H1 (cell line): ENCODE measurements around the gene PTF1A. TPM values are rescaled to one million over a fixed set of nuclear protein-coding genes. Genes with fewer than 3 reads are reported as not detected.
A peak's percentile ranks its signal among the peaks of the same experiment; 100 is the strongest.

Experiments used
- BCL11A ChIP-seq, 2 experiments: IDR thresholded peaks; one replicate each; pipeline ENCODE4 v1.6.1; 2011; ENCODE audit warnings: low read depth in 2 of 2, low read length in 2 of 2, mild to moderate bottlenecking in 2 of 2
- CREB1 ChIP-seq: IDR thresholded peaks from 2 replicates; pipeline ENCODE4 v1.6.1; 2012; ENCODE audit warnings: inconsistent platforms
- PHF8 ChIP-seq: fragments of 200-600 bp; sonication (generic); conservative IDR thresholded peaks from 2 replicates; pipeline ENCODE4 v1.7.1; 2012; ENCODE audit warnings: low read depth, mild to moderate bottlenecking, inconsistent platforms, low read length, moderate library complexity
- POLR2A ChIP-seq, 2 experiments: IDR thresholded peaks; 1 replicate in 1 of 2; 2 replicates in 1 of 2; pipeline ENCODE4 v1.6.1; 2011; ENCODE audit warnings: low read depth in 2 of 2, low read length in 2 of 2, mild to moderate bottlenecking in 2 of 2; ENCODE audit errors: control extremely low read depth in 1 of 2
- RAD21 ChIP-seq, 2 experiments: IDR thresholded peaks in 1 of 2; conservative IDR thresholded peaks in 1 of 2; 2 replicates each; pipeline ENCODE4 v1.6.1; 2011; ENCODE audit warnings: low read depth in 2 of 2, low read length in 2 of 2, improper control_type of control experiment in 1 of 2, inconsistent platforms in 1 of 2, mild to moderate bottlenecking in 1 of 2, moderate library complexity in 1 of 2
- RBBP5 ChIP-seq: IDR thresholded peaks from 2 replicates; pipeline ENCODE4 v1.7.1; 2012; ENCODE audit warnings: low read depth, mild to moderate bottlenecking, inconsistent platforms, low read length, moderate library complexity, borderline replicate concordance
- RFX5 ChIP-seq: IDR thresholded peaks from 2 replicates; pipeline ENCODE4 v1.6.1; 2011; ENCODE audit warnings: low read depth, low read length, improper control_type of control experiment, borderline replicate concordance
- SIN3A ChIP-seq, 2 experiments: IDR thresholded peaks in 1 of 2; conservative IDR thresholded peaks in 1 of 2; 2 replicates each; pipeline ENCODE4 v1.6.1; 2011 to 2012; ENCODE audit warnings: low read length in 2 of 2, improper control_type of control experiment in 1 of 2, low read depth in 1 of 2, mild to moderate bottlenecking in 1 of 2
- SP1 ChIP-seq: IDR thresholded peaks from 2 replicates; pipeline ENCODE4 v1.6.1; 2011; ENCODE audit warnings: low read depth, low read length
- SRF ChIP-seq: IDR thresholded peaks from 2 replicates; pipeline ENCODE4 v1.6.1; 2011; ENCODE audit warnings: mild to moderate bottlenecking, low read depth, low read length, moderate library complexity
- polyA plus RNA-seq, 7 experiments: library from polyadenylated mRNA; depleted of rRNA in 3 of 7; stranded (reverse) in 5 of 7; unstranded in 2 of 7; fragments of >200 nt in 5 of 7; fragments of 200-250 nt in 2 of 7; gene quantifications; 1 replicate in 5 of 7; 2 replicates in 1 of 7; 4 replicates in 1 of 7; pipeline versions ENCODE4 v1.2.1 to v1.2.3, GENCODE V29; 2011 to 2013; ENCODE audit warnings: missing spikeins in 2 of 7, mixed read lengths in 2 of 7
- total RNA-seq: library from RNA; stranded (reverse); fragmentation: NEBNext Ultra II Directional; extraction: Animal tissue kit (Norgen Biotek cat#: 25700); gene quantifications from 2 replicates; pipeline ENCODE4 v1.2.1, GENCODE V29; 2021

The PTF1A gene
- total and polyA plus RNA-seq, 2 of the 8 experiments (the other 6 are each of a cell fraction or from before 2014, with no cell fraction given): not detected

DNA sequence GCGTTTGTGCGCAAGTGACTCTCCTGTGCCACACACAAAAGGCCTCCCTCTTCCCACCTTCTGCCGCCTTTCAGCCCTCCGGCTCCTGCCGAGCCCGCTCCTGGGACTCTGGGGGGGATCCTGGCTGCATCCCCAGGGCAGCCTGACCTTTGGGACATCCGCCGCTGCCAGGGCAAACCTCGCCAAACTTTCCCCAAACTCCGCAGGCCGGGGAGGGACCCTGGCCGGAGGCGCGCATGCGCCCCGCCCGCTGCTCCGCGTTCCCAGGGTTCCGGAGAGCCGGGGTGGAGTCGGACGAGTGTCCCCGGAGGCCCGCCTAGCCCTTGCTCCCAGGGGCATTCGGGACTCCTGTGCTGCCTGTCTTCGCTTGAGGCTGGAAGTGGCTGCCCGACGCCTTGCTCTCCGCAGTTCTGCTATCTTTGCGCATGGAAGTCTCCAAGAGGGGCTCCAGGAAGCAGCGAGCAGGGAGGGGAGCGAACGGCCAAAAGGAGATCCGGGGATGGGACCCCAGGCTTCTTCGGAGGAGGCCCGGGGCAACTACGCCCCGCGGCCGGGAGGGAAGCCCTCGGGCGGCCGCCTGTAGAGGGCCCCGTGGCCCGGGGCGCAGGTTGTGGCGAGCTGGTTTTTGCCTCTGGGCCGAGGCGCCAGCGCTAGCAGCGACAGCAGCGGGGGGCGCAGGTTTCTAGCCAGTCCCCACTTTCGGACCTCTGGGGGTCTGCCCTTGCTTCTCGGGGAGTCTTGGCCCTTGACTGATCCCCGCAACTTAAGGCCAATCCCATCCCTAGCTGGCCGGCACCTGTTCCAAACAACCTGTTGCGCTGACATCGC, 7.0 kb downstream of the PTF1A start (continued):
- TF ChIP-seq RBBP5 (peak; percentile 60; the same call in 1 of the 2 replicates), RFX5 (no peak), CREB1 (no peak), SIN3A (conservative IDR thresholded peaks at IDR 0.05 in 1 of 2, IDR thresholded peaks at IDR 0.05 in 1 of 2; ENCODE audit: low read depth in 1 of 2, low read length in 2 of 2) (no peak), SP1 (no peak), PHF8 (no peak), RAD21 (IDR thresholded peaks at IDR 0.05 in 1 of 2, conservative IDR thresholded peaks at IDR 0.05 in 1 of 2; ENCODE audit: low read depth in 2 of 2, low read length in 2 of 2) (no peak), BCL11A (IDR thresholded peaks at IDR 0.05; ENCODE audit: low read depth in 2 of 2, low read length in 2 of 2) (no peak), POLR2A (IDR thresholded peaks at IDR 0.05; ENCODE audit: control extremely low read depth in 1 of 2, low read depth in 2 of 2, low read length in 2 of 2) (no peak), SRF (no peak)
